ENCODE results near the gene PCSK5. TPM values are rescaled to one million over a fixed set of nuclear protein-coding genes. Genes with fewer than 3 reads are reported as not detected.

PCSK5 gene
- total RNA-seq, 1 experiment from 2014 or later, result 7.5 TPM

DNA sequence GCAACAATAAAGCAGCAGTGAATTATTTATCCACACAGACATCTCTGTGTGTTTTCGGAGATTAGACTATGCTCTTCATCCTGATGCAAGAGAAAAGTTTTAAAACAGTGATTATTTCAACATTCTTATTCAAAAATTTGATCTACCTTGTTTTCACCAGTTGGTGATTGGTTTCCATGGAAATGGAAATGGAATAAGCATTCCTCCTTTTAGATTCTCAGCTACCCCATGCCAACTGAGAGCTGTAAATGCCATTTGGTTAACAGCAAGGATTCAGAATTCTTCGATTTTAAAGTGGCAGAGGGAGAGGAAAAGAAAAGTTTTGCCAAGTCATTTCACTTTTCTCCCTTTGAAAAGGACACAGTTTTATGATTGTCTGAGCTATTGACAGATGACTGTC is 154.7 kb downstream of the PCSK5 start:
- Mint-ChIP-seq H3K27me3 (ENCODE audit: low read depth) (no peaks in the 10 kb centered on the region), H3K27ac (peak overlapping the region; percentile 9 to 88 (median 75); a peak in 5 of 7 replicates), H3K4me1 (peaks cover 16 to 21% of the 10 kb centered on the region in 2 experiments), H3K4me3 (no peak overlapping the region; a peak in 1 of 5 replicates), H3K9me3 (no peaks in the 10 kb centered on the region), H3K36me3 (ENCODE audit: insufficient read depth in 1 of 3, low read depth in 3 of 3) (peaks cover 2 to 3% (median 3%) of the 10 kb centered on the region in 3 experiments; a peak in 5 of 7 replicates)
- Histone ChIP-seq H3K9me3 (ENCODE audit: control insufficient read depth, low read depth, low read length) (no peaks in the 10 kb centered on the region), H4K91ac (ENCODE audit: insufficient read length, low read depth, low read length) (no peak overlapping the region), H2AFZ (ENCODE audit: low read length) (no peak overlapping the region), H4K8ac (replicated peaks; ENCODE audit: insufficient read length, low read depth, low read length) (no peak overlapping the region), H2AK5ac (ENCODE audit: insufficient read length, low read length) (no peak overlapping the region), H2BK120ac (ENCODE audit: low read depth, low read length, poor library complexity, severe bottlenecking) (no peak overlapping the region), H3K4me1 (ENCODE audit: insufficient read depth, low read length) (peaks cover 3% of the 10 kb centered on the region; the same call in 1 of the 2 replicates), H3K27me3 (ENCODE audit: insufficient read depth, low read length) (no peaks in the 10 kb centered on the region), H2BK5ac (ENCODE audit: insufficient read length, low read length) (no peak overlapping the region), H3K18ac (ENCODE audit: insufficient read length, low read depth, low read length) (no peak overlapping the region), H3K4ac (ENCODE audit: low read depth, low read length) (no peak overlapping the region), H3K79me2 (ENCODE audit: insufficient read depth, low read length) (no peaks in the 10 kb centered on the region), H2BK12ac (ENCODE audit: insufficient read length, low read depth, low read length) (no peak overlapping the region), H3K23ac (ENCODE audit: insufficient read length, low read depth, low read length) (no peak overlapping the region), H4K20me1 (ENCODE audit: control insufficient read depth, insufficient read depth, insufficient read length) (no peaks in the 10 kb centered on the region), H3K27ac (ENCODE audit: insufficient read length, low read depth, low read length) (peak overlapping the region; percentile 41), H2BK20ac (ENCODE audit: low read depth, low read length, poor library complexity, severe bottlenecking) (no peak overlapping the region), H3K56ac (ENCODE audit: insufficient read length, low read depth, low read length) (no peak overlapping the region), H3T11ph (ENCODE audit: low read length) (peak overlapping the region; percentile 36), H4K5ac (ENCODE audit: insufficient read length, low read depth, low read length) (no peak overlapping the region), H3K14ac (ENCODE audit: insufficient read depth, low read length) (no peak overlapping the region), H3K23me2 (ENCODE audit: insufficient read length, low read depth, low read length, poor library complexity, severe bottlenecking) (no peaks in the 10 kb centered on the region), H3K9ac (ENCODE audit: extremely low read depth, insufficient read length, low read length) (no peak overlapping the region), H2BK15ac (ENCODE audit: low read depth, low read length) (no peak overlapping the region), H3K79me1 (ENCODE audit: insufficient read depth, low read depth, low read length, poor library complexity, severe bottlenecking) (no peaks in the 10 kb centered on the region), H3K4me2 (ENCODE audit: insufficient read depth, insufficient read length, low read length) (no peak overlapping the region)
- WGBS (ENCODE audit: extremely low coverage, insufficient read length, low lambda C conversion rate), result no CpG with 5 or more reads among the region's 2 CpGs
- DNase-seq, result no peak
- TF ChIP-seq, protein P1, sequence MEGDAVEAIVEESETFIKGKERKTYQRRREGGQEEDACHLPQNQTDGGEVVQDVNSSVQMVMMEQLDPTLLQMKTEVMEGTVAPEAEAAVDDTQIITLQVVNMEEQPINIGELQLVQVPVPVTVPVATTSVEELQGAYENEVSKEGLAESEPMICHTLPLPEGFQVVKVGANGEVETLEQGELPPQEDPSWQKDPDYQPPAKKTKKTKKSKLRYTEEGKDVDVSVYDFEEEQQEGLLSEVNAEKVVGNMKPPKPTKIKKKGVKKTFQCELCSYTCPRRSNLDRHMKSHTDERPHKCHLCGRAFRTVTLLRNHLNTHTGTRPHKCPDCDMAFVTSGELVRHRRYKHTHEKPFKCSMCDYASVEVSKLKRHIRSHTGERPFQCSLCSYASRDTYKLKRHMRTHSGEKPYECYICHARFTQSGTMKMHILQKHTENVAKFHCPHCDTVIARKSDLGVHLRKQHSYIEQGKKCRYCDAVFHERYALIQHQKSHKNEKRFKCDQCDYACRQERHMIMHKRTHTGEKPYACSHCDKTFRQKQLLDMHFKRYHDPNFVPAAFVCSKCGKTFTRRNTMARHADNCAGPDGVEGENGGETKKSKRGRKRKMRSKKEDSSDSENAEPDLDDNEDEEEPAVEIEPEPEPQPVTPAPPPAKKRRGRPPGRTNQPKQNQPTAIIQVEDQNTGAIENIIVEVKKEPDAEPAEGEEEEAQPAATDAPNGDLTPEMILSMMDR (conservative IDR thresholded peaks at IDR 0.05), result no peak

All from H9 (cell line).